ENCODE results near the gene SMIM41. TPM values are rescaled to one million over a fixed set of nuclear protein-coding genes. Genes with fewer than 3 reads are reported as not detected.

Gene SMIM41
- total RNA-seq, 2 donors from 2014 or later, result 0.27 TPM; not detected in 1

DNA sequence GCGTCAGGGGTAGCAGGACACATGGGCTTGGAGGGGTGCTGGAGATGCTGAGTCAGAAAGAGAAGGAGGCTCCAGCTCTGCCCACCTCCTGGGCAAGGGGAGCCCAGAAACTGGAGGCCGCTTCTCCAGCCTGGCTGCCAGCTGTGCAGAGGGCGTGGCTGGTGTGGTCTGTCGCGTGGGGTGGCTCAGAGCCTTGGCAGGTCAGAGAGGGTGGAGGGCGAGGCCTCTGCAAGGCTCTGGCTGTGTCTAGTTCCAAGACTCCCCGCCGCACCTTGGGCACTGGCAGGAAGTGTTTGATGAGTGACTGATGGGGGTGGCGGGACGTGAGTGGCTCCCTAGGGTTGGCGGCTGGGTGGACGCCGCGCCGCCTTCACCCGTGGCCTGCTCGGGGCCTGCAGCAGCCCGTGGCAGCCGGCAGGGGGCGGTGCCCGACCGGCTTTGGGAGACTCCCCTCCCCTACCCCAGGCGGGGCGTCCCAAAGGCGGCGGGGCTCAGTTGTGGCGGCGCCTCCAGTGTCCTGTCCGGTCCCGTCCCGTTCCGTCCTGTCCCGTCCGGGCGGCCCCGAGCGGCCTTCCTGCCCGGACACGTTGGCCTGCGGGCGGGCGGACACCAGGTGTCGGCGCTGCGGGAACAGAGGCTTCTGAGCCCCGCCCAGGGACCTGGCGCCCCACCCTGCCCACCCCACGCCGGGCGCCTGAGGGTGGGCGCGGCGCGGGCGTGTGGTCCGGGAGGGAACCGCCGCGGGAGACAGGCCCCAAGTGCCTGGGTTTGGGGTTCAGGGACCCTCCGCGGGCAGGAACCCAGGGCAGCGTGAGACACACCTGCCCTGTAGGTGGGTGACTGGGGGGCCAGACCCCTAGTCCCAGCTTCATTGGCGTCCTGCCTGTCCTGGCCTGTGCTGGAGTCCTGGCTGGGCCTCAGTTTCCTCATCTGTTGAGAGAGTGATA lies 72.6 kb downstream of the SMIM41 start:
- DNase-seq (peak; percentile 82), ATAC-seq (peak; percentile 55 to 75)
- intact Hi-C loops (cut with DNase I), result loop anchor here (10.0 kb wide), 3 partner anchors 173 to 833 kb away; partner anchors contain the start of gene KRT83 (in 1 of the 2)

DNA sequence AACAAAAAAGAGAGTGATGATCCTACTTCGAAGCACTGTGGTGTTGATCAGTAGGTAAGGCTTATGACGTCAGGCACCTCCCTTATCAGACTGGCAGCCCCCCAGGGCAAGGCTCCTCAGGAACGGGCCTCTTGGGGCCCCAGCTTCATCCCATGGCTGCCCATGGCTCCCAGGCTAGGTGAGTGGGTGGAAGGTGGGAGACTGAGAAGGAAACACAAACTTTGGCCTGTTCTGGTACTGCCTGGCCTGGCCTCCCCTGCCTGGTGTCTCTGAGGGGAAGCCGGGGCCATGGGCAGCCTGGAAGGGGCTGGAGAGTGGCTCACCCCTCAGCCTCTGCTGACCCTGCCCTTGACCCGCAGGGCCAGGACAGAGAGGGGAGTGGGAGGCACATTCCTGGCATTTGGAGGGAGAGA lies 73.4 kb downstream of the SMIM41 start:
- intact Hi-C loops (cut with DNase I), result loop anchor here (10.0 kb wide), 3 partner anchors 172 to 832 kb away; partner anchors contain the start of gene KRT83 (in 1 of the 2)
- ATAC-seq (no peak), DNase-seq (no peak)

DNA sequence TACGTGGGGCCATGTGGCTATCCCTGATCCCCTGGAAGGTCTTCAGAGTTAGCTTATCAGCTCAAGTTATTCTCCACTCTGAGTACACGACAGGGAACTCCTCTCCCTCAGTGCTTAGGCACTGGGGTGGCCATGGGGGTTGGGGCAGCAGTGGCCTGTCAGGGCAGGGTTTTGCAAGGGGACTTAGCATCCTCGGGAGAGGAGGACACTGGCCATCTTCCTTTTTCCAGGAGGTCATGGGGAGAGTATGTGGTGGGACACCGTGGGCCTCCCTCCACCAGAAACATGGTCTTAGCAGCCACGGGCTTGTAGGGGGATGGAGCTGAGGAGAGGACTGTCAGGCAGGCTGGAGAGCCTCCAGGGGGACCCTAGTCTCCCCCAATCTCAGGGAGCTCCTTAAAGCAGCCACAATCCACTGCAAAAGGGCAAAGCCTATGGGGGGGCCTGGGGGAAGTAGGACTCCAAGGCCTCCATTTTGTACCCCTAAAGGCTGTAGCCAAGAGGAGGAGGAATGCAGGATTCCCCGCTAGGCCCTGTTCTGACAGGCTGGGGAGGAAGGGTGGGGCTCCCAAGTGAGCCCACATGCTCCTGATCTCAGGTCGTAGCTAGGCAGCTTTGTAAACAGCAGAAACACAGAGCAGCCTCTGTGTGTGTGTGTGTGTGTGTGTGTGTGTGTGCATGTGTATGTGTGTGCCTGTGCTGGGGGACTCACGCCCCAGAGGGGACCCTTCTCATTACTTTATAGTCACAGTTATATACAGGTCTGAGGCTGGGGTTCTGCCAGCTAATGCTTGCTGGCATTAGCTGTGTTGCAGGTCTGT lies 75.8 kb downstream of the SMIM41 start:
- intact Hi-C loops (cut with DNase I), result loop anchor here (5.0 to 10.0 kb wide), 6 partner anchors 170 to 830 kb away; partner anchors contain the start of gene KRT83 (in 1 of the 2)
- ATAC-seq (peak in 1 of 2 donors; percentile 21), DNase-seq (no peak)

DNA sequence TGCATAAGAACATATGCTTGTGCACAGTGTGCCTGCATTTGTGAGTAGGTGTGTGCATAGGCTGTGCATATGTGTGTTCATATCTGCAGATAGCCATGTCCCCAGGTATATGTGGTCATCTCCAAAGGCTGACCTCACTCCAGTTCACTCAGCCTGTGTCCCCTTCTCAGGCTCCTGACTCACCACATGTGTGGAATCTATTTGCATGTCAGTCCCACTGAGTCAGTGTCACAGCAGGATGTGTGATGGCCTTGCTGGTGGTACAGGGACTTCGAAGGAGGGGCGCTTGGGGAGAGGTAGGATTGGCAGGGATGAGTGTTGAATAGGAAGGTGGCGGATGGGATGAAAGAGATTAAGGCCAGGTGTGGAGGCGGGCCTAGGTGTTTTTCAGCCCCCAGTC lies 76.8 kb downstream of the SMIM41 start:
- ATAC-seq (no peak), DNase-seq (no peak)
- intact Hi-C loops (cut with DNase I), result loop anchor here (2.0 to 10.0 kb wide), 9 partner anchors 56 to 828 kb away; partner anchors contain the start of gene KRT83 (in 1 of the 2)

DNA sequence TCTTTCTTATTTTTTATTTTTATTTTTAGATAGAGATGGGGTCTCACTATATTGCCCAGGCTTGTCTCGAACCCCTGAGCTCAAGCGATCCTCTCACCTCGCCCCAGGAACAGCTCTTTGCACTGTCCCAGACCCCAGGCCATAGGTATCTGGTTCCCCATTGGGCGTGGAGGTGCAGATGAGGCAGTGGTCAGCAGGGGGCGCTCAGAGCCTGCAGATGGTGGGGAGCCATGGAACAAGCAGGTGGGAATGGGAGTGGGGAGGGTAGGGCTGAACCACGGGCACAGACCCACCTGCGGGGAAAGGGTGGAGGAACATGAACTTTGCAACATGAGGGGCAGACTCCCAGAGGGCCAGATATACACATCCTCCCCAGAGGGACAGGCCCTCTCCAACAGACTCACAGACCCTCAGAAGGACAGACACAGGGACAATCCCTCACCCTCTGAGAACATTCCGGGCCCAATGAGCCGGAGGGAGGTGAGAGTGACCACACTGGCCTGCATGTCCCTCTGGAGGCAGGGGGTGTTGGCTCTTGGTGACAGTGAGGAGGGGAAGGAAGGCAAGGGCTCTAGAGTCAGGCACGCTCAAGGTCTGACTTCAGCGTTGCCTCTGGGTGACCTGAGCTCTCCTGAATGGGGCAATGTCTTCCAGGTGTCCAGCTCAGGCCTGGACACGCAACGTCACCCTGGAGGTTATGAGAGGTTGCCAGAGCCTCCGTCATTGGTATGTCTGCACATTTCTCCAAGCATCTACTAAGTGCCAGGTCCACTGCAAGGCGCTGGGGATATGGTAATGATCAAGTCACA lies 77.5 kb downstream of the SMIM41 start:
- DNase-seq (peak; percentile 75), ATAC-seq (peak; percentile 60 to 72)
- intact Hi-C loops (cut with DNase I), result loop anchor here (2.0 to 10.0 kb wide), 9 partner anchors 56 to 828 kb away; partner anchors contain the start of gene KRT83 (in 1 of the 2)

DNA sequence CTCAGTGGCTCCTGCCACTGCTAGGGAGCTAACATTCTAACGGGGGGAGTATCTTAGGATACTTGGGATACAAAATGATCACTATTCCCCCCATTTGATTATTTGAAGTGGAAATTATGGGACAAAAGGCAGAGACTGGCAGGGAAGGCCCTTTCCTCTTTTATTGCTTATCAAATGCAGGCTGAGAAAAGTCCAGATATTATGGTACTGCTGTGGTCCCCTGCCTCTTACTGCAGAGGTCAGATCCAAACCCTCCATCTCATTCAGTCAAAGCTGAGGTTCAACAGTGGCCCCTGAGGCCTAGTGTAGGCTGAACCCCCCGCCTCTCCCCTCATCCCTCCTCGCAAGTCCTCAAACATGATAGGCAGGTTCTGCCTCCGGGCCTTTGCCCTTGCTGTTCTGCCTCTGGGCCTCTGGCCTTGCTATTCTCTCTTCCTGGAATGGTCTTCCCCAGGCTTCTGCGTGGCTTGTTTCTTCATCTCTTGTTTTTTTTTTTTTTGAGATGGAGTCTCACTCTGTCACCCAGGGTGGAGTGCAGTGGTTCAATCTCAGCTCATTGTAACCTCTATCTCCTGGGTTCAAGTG lies 78.2 kb downstream of the SMIM41 start:
- ATAC-seq (no peak), DNase-seq (no peak)
- intact Hi-C loops (cut with DNase I), result loop anchor here (2.0 to 10.0 kb wide), 9 partner anchors 55 to 827 kb away; partner anchors contain the start of gene KRT83 (in 1 of the 2)

Other genes starting within 250 kb of the SMIM41 start
- gene FIGNL2, start 231.0 kb upstream of the SMIM41 start, total RNA-seq, result under 1 TPM; 0.39 to 0.47 TPM
- gene ANKRD33, start 191.6 kb upstream of the SMIM41 start, total RNA-seq, result not detected
- 10 to 100 TPM; 44.0 to 65.2 TPM for gene ACVRL1, start 172.2 kb upstream of the SMIM41 start, total RNA-seq
- gene ACVR1B, start 128.0 kb upstream of the SMIM41 start, total RNA-seq, result 10 to 100 TPM; 13.0 to 19.3 TPM
- 10 to 100 TPM; 25.3 to 44.0 TPM for gene TAMALIN, start 72.8 kb upstream of the SMIM41 start, total RNA-seq
- 100 to 1,000 TPM in 1 of 2 donors, 10 to 100 TPM in 1; 85.6 to 172 TPM for gene NR4A1, start 28.3 kb upstream of the SMIM41 start, total RNA-seq
- gene ATG101, start 9.7 kb upstream of the SMIM41 start, total RNA-seq, result 10 to 100 TPM; 25.2 to 28.7 TPM
- under 1 TPM in 1 of 2 donors, not detected in 1; 0.44 TPM for gene KRT80, start 112.3 kb downstream of the SMIM41 start, total RNA-seq
- gene KRT7, start 153.5 kb downstream of the SMIM41 start, total RNA-seq, result 10 to 100 TPM in 1 of 2 donors, 1 to 10 TPM in 1; 1.0 to 34.3 TPM
- gene KRT86, start 194.9 kb downstream of the SMIM41 start, total RNA-seq, result not detected
- not detected for gene KRT81, start 211.8 kb downstream of the SMIM41 start, total RNA-seq
- gene KRT83, start 241.7 kb downstream of the SMIM41 start, total RNA-seq, result not detected

Data from left cardiac atrium (tissue), 4 donors.